GM19463 (cell line): ENCODE measurements around the gene DKK1.

Experiments
- ATAC-seq: cut with Tn5 transposase; IDR thresholded peaks from one replicate; pipeline ENCODE4 v1.9.1; 2021; ENCODE audit warnings: mild to moderate bottlenecking, moderate library complexity; ENCODE audit not compliant: unreplicated experiment

The DKK1 gene

GRCh38 chr10:52313933-52314821 is at the start of gene DKK1:
Gene DKK1, plus strand, starts transcription at chr10:52314281. Its CDS starts 154 bp downstream, at chr10:52314435.
- no peak for ATAC-seq

GRCh38 chr10:52265131-52265926 is 48.8 kb upstream of the DKK1 start:
- ATAC-seq = no peak

- no peak for ATAC-seq
These were observed 47.2 kb upstream of the DKK1 start for GRCh38 chr10:52266858-52267257.

- ATAC-seq = no peak
These were observed 45.3 kb upstream of the DKK1 start for GRCh38 chr10:52268790-52269189.

- no peak for ATAC-seq
These were observed 44.8 kb upstream of the DKK1 start for GRCh38 chr10:52269233-52269632.

- ATAC-seq = no peak
These were observed 37.9 kb upstream of the DKK1 start for GRCh38 chr10:52276163-52276562.

- ATAC-seq = no peak
These were observed 37.1 kb upstream of the DKK1 start for GRCh38 chr10:52276986-52277385.

- no peak for ATAC-seq
These were observed 34.5 kb upstream of the DKK1 start for GRCh38 chr10:52279546-52279945.

GRCh38 chr10:52280051-52280450 is 34.0 kb upstream of the DKK1 start:
- ATAC-seq = no peak

GRCh38 chr10:52283174-52283573 is 30.9 kb upstream of the DKK1 start:
- no peak for ATAC-seq

GRCh38 chr10:52284416-52285013 is 29.6 kb upstream of the DKK1 start:
- ATAC-seq = peak; percentile 79

- no peak for ATAC-seq
These were observed 26.2 kb upstream of the DKK1 start for GRCh38 chr10:52287866-52288265.

- ATAC-seq = no peak
These were observed 16.3 kb upstream of the DKK1 start for GRCh38 chr10:52297747-52298146.

GRCh38 chr10:52300599-52301277 is 13.3 kb upstream of the DKK1 start:
- ATAC-seq = no peak

GRCh38 chr10:52308251-52309031 is 5.6 kb upstream of the DKK1 start:
- ATAC-seq = peak; percentile 75

- no peak for ATAC-seq
These were observed 1.2 kb upstream of the DKK1 start for GRCh38 chr10:52312942-52313255.

- ATAC-seq = no peak
These were observed 687 bp upstream of the DKK1 start for GRCh38 chr10:52313256-52313932.

- no peak for ATAC-seq
These were observed 906 bp downstream of the DKK1 start for GRCh38 chr10:52314822-52315552.

- no peak for ATAC-seq
These were observed 1.9 kb downstream of the DKK1 start for GRCh38 chr10:52316001-52316400.
